Thyroid gland (tissue), 4 donors: Measurements from ENCODE around the gene BRD3OS.

Experiments used
- CTCF ChIP-seq, 6 experiments: fragments of 200-600 bp in 3 of 6; fragments of 450-650 bp in 3 of 6; sonication (generic) in 3 of 6; IDR thresholded peaks; one replicate each; pipeline ENCODE4 v1.5.1; 2016 to 2019; ENCODE audit warnings: antibody characterized with exemption in 6 of 6, mild to moderate bottlenecking in 2 of 6, inconsistent platforms in 1 of 6, moderate library complexity in 1 of 6
- POLR2A ChIP-seq, 2 donors: fragments of 450-650 bp; IDR thresholded peaks; one replicate each; pipeline ENCODE4 v1.6.1; 2017; ENCODE audit warnings: antibody characterized with exemption in 2 of 2, mild to moderate bottlenecking in 2 of 2, moderate library complexity in 1 of 2

GRCh38 chr9:134047868-134048581 is 22.7 kb downstream of the BRD3OS start:
- TF ChIP-seq CTCF (IDR thresholded peaks at IDR 0.05) (no peak), POLR2A (IDR thresholded peaks at IDR 0.05) (no peak)
